NCI-H345 (cell line): ENCODE measurements around the gene DZIP1.
"Not testable (repeated sequence)": the region's sequence is repeated elsewhere in the genome, so short reads cannot be mapped to it uniquely, and the experiment has no call there.

Experiments used
- DNase-seq: peaks from one replicate; lab custom pipeline; 2025; lab: John Stamatoyannopoulos, UW

The DZIP1 gene

DNA sequence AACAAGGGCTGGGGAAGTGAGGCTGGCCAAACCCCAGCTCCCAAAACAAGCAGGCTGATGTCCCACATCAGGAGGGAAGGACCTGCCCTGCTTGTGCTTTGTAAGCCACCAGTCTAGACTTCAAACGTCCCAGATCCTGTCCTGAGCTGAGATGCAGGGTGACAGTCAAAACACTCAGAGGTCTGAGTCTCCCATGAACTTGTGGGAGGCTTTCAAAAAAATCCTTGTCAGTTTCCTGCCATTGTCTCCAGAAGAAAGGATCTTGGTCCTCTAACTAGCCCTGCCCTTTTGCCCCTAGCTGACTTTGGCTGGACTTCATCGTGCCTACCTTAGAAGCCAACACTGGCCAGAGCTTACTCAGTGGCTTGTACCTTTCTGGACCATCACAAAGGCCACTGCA, 43.3 kb downstream of the DZIP1 start:
- no peak for DNase-seq

DNA sequence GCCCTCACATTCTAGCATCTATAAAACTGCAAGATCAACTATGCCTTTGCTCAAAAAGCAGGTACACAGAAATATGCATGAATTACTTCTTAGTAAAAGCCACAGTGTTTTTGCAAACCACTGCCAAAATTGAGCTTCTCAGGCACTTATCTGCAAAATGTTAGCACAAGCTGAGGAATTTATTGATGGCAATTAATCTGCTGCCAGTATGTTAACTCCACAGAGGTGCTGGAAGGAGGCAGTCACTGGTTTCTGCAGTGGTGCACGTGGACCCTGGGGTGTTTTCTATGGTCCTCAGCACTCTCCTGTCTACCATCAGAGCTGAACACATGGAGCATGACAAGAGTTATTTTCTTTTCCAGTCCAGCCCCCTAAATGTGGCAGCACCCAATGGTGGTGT, 47.8 kb downstream of the DZIP1 start:
- no peak for DNase-seq

DNA sequence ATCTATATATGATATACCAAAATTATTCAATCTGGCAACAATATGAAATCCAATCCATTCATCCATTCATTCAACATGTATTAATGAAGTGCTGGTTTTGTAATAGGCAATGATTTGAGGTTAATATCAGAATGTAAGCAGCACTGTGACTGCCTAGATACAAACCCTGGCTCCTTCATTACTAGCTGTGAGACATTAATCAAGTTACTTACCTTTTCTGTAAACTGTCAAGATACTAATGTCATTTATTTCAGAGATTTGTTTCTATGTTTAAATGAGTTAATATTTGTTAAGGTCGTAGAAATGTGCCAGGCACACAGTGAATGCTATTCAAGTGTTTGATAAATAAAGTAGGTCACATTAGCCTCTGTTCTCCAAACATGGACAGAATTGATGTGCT, 51.0 kb downstream of the DZIP1 start:
- DNase-seq, result no peak

DNA sequence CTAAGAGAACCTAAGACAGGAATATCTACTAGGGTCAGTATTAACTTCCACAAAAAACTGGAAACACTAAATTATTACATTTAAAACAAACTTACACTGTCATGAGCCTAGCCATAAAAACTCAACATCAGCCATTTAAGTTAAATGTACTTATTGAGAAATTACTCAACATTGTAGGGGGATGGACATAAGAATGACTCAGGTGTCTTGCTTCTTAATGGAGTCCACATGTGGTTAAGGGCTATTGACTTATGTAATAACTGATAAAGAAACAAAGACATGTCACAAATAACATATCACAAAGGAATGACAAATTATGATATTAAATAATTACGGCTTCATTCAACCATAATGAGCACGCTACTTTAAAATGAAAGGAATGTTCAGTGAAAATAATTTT, 55.8 kb downstream of the DZIP1 start:
- no peak for DNase-seq

DNA sequence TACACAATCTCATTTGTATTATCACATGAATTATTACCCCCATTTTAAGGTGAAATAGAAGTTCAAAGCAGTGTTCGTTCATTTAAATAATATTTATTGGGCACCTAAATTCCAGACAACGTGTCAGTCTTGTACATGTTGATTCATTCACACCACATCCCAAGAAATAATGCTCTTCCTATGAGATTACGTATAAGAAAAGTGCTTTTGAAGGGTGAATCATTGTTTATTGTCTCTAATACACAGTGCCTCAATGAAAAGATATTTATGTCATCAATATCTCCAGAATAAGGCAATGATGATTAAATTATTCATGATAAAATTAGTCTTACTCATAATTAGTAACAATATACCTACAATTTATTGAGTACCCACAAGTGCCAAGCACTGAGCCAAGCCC, 56.4 kb downstream of the DZIP1 start:
- DNase-seq, result no peak

DNA sequence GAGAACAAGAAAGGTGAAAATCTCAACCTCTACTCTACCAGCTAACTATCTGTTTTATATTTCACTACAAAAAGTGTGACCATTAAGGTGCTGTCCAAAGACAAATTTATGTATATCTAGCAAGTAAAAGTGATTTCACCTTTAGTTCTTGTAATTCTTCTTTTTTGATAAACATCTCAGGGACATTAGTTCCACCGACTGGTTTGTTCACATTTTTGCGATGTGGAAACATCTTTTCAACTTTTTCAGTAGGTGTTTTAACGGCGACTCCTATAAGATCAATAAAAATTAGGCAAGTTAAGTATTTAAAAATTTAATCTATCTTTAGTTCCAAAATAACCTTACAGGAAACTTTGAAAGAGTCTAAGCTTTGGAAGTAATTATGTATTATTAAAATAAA, 58.6 kb downstream of the DZIP1 start:
- DNase-seq, result no peak

DNA sequence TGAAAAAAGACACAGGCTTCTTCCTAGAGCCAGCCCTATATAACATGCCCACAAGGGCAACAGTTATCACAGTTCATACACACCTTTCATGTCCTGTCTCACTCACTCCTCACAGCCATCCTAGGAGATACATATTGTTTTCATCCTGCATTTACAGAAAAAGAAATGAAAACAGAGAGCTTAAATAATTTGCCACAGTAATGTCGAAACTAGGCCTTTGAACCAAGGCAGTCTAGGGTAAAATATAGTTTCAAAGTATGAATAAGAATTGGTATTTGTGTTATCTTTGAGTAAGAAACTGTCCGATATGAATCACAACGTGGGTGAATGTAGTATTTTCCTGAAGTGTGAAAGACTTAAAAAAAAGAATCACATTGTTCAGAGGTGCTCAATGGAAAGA, 65.2 kb downstream of the DZIP1 start:
- DNase-seq, result no peak

DNA sequence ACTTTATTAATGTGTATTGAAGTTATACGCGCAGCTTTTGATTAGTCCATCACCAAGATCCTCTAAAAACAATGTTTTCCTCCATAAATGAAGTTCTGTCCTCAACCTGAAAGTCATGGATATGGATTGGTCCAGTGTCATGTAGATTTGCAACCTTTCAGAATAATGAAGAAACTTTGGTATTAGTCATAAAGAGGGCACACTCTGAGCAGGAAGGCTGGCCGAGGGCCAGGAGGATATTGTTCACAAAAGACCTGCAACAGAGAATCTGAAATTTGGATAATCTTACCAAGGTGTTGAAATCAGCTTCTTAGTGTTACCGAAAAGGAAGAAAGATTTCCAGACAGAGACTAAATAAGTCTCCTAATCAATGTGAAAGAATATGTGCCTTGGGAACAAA, 71.3 kb downstream of the DZIP1 start:
- DNase-seq, result no peak

DNA sequence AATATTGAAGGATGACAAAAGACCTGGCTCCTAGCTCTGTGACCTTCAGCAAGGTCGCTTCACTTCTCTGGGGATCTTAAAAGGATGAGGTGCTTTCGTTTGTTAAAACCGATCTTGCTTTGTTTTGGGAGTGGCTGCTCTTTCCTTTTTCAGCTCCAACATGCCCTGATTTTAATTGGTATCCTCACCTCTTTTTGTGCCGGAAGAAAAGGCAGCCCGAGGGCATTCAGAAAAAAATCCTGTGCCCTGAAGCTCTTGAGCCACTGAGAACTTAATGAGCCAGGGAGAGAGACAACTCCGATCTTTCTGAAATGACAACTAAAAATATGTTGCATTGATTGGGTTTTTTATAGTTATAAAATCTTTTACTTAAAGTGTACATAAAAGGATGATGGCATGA, 72.6 kb downstream of the DZIP1 start:
- DNase-seq, result peak; percentile 66

DNA sequence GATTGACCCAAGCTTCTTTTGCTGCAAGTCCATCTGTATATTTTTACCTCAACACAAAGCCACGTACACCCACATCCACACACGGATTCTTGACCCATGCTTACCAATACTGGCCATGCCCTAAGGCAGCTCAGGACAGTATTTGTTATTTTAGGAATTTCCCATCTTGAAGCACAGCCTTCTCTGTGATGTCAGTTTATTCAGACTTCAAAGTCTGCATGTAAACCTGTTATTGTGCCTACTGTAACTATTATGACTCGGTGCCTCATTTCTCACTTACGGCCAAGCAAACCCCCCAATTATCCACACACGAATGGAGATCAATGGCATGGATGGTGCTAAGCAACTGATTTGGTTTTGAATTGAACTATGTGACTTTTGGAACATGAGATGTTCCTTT, 74.5 kb downstream of the DZIP1 start:
- peak; percentile 15 for DNase-seq

DNA sequence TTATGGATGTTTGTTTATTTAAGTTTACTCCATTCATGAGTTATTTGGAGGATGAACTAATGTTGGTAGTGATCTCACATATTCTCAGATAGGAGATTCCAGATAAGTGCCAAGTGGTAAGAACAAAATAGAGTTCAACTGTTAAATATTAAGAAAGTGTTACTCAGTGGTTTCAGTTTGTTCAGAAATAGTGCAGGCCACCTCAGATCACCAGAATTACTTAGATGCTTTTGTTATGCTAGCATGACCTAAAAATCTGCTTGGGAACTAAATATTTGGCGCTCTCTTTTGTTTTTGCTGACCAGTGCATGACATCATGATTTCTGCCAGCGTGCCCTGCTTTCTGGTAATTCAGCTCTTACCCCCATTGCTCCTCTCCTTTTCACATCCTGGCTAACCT, 76.4 kb downstream of the DZIP1 start:
- DNase-seq, result no peak

DNA sequence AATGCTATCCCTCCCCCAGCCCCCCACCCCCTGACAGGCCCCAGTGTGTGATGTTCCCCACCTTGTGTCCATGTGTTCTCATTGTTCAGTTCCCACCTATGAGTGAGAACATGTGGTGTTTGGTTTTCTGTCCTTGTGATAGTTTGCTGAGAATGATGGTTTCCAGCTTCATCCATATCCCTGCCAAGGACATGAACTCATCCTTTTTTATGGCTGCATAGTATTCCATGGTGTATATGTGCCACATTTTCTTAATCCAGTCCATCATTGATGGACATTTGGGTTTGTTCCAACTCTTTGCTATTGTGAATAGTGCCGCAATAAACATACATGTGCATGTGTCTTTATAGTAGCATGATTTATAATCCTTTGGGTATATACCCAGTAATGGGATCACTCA, 78.7 kb downstream of the DZIP1 start:
- not testable (repeated sequence) for DNase-seq

DNA sequence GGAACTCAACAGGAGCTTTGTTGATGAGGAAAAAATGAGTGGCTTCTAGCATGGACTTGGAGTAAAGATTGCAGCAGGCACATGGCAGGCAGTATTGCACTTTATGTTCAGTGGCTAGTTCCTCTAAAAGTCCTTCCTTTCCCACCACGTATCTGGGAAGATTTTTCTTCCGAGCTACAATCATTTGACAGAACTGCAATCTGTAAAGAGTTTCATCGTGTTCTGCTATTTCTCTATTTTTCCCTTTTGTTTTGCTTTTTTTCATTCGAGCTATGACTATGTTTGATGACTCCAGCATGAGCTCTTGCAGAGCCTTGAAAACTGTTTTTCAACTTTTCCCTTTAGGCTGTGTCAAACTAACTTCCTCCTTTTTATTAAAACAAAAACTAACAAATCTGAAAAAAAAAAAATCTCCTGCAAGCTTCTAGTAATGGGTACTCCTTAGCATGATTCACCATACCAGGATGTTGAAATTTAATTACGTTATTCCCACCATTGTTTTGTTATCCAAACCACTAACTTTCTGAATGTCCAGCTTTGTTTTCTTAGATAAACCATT, 79.7 kb downstream of the DZIP1 start:
- DNase-seq, result no peak

DNA sequence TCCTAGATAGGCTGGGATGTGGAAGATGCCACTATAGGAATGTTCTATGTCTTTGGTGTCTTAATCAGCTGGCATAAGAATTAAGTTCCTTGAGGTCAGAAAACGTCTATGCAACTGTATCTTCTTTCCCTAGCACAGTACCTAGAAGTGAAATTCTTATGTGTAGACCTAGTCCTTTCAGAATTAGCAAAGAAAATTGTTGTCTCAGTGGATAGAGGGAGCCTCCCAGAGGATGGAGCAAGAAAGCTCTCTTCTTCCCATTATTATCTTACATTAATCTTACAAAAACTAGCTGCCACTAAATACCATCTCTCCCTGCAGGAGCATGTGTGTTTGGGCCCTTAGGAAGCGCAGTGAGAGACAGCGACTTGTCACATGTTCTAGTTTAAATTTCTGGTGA, 80.4 kb downstream of the DZIP1 start:
- no peak for DNase-seq

DNA sequence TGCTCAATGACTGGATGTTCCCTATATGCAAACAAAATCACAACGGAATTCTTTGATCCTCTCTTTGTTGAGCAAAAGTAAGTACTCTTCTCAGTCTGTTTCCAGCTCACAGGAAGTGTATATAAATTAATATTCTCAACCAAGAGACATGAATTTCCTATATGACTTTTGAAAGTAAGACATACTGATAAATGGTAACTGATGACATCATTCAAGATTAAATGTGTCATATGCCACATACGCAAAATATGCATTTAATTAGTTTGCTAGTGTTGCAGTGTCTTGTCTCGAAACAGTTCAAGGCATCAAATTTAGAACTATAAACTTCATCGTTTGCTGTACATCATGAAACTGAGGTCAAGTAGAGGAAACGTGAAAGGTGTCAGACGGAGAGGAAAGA, 84.1 kb downstream of the DZIP1 start:
- DNase-seq, result no peak

DNA sequence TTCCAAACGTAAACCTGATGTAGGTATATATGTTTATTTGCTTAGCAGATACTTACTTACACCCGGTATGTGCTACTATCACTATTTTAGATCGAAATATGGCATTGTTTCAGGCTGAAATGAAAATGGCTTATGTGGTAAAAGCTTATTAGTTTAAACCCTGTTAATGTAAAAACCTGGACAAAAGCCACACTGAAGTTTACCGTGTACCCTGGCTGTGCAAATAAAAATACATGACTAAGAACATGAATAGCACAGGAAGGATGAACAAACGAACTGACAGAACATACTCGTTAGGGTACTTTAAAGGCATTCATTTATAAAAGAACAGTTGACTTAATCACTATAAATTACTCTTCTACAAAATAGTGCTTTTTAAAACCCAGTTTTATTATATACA, 85.4 kb downstream of the DZIP1 start:
- no peak for DNase-seq

DNA sequence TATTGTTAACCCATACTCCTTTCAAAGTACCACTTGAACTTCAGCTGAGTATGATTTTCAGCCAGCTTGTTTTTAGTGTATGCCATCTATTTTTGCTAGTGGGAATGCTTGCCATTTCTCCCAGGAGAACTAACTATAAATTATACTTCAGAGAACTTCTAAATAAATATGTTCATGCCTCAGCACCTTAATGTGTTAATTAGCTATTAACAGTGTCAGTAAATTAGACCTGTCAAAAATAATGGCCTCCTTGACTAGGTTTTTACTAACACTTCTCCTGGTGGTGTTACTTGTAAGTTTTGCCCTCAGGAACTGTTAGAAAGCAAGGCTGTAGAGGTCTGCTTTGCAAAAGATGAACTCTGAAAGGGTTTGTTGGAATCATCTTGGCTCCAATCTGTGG, 87.5 kb downstream of the DZIP1 start:
- DNase-seq, result no peak

DNA sequence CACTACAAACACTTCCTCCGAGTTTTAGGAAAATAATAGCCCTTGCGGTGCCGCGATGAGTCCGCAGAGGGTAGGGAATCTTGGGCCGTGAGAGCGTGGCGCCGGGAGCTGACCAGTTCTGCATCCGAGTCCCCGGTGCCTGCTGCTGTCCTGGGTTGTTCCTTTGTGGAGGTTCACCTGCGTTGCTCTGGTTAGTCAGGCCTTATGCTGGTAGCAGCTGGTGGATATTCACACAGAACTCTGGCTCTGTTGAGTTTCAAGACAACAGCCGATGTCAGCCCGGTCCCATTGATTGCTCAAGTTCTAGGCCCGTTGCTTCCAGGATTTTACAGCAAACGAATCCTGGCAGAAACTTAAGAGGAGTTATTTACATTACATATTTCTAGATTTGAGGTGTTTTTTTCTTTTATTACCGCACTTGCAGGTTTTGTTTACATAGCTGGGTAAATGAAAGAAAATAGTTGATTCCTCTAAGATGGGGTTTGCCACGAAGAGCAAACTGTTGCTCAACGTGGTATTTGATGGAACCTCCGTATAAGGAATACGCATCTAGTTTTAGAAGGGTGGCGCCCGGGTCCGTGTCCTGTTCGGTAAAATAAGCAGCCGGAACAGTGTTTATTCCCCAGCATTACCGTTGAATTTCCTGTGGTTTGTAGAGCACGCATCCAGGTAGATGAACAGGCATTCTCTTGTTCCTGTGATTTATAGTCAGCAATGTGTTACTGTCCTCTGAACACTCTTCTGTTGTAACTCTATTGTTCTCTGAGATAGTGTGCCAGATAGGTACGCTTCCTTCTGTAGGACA, 90.7 kb downstream of the DZIP1 start:
- DNase-seq, result peak; percentile 33

DNA sequence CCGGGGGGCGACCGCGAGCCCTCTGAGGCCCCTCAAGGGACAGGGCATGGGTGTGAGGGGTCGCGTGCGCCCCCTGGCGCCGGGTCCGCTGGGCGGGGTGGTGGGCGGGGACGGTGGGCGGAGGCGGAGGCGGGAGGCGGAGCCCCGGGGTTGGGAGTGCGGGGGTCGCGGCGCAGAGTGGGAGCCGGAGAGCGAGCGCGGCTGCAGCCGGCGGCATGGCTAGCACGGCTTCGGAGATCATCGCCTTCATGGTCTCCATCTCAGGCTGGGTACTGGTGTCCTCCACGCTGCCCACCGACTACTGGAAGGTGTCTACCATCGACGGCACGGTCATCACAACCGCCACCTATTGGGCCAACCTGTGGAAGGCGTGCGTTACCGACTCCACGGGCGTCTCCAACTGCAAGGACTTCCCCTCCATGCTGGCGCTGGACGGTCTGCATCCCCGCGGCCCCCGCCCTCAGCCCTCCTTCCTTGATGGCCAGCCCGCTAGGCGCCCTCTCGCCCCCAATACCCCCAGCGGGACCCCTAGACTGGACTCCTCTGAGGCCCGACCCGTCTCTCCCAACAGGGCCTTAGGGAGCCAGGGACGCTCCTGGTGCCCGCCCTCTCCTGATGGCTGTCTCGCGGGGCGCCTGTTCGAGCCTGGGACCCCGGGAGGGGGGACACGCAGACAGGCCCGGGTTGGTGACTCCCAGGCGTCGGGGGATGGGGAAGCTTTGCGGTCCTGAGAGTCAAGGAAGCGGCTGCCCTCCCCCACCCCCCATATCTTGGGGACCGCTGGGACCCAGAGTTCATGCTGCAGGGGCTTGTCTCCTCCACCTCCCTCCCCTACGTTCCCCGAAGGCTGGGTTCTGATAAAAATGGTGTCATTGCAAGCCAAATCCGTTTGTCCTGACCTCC, 91.7 kb downstream of the DZIP1 start, which contains the start of gene CLDN10:
Gene CLDN10 (plus strand): TSS at position 182 of the 903 bp plus-strand sequence. CDS start 34 bp downstream, at position 216.
- peak; percentile 70 for DNase-seq

DNA sequence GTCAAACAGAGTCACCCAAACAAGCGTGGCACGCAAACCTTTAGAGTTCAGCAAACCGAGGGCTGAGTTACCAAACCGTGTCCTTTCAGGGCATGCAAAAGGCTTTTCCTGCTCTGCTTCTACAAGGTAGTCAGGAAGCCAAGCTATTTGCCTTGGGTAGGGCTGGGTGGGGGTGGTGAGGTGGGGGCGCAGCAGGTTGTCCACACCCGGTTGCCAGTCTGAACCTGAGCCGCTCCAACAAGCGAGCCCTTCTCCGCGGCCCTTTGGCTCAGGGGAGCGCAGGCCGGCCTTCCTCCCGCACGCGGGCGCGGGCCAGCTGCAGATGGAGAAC, 92.3 kb downstream of the DZIP1 start:
- DNase-seq, result no peak

DNA sequence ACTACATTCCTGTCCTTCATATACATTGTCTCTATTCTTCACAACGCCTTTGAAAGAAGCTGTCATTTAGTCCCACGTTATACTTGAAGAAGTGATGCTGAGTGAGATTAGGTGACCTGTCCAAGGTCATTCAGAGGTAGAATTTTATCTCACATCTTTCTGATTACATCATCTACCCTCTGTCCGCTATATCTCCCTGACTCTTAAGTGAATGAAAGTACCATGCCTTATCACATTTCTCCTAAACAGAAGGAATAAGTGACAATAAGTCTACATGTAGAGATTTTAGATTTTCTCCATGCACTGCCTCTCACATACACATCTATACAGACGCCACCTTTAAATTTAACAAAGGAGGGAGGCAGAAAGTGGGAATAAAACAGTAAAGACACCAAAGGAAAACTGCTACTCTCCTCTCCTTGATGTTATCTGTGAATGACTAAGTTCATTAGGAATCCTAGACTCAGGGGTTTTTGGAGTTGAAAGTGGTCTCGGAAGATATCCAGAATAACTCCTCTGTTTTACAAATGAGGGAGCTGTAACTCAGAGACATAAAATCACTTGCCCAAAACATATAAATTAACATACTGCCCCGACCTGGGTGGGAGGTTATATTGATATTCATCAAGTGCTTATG, 96.9 kb downstream of the DZIP1 start:
- no peak for DNase-seq

DNA sequence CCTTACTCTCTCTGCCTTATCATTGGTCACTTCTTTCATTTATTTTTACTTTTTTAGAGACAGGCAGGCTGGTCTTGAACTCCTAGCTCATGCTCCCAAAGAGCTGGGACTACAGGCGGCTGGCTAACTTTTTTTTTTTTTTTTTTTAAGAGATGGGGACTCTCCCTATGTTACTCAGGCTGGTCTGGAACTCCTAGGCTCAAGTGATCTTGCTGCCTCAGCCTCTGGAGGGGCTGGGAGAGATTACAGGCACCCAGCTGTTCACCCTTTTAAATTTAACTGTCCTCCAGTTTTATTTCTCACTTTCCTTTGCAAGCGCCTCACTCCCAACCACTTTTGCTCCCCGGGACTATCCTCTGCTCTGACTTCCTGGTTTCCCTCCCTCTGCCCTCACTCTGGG, 97.6 kb downstream of the DZIP1 start:
- DNase-seq, result no peak

DNA sequence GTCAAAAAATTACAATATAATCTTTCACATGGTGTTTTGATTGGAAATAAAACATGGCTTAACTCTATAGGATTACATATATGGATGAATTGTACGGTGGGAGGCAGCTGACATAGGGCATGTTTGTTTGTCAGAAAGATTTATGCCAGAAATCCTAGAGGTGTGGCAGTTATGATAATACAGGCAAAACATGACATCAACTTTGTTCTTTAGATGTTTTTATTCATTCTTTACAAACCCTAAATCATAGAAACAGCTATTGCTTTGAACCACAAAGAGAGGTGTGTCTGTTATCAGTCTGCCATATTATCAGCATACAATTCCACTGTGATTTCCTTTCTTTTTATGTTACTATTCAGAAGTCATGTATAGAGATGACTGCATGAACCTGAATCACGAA, 100.2 kb downstream of the DZIP1 start:
- no peak for DNase-seq
